HG03066 (cell line): ENCODE measurements around the gene CTNNBIP1.
"Not testable (repeated sequence)": the region's sequence is repeated elsewhere in the genome, so short reads cannot be mapped to it uniquely, and the experiment has no call there.

ENCODE experiments used
- ATAC-seq: cut with Tn5 transposase; IDR thresholded peaks from one replicate; pipeline ENCODE4 v1.9.1; 2021; ENCODE audit warnings: low read depth; ENCODE audit not compliant: unreplicated experiment

The CTNNBIP1 gene

GRCh38 chr1:9910076-9910422 lies at the start of gene CTNNBIP1:
CTNNBIP1 (minus strand) TSS chr1:9910269; CDS start chr1:9872064, 38,205 bp downstream.
- peak; percentile 57 for ATAC-seq

DNA sequence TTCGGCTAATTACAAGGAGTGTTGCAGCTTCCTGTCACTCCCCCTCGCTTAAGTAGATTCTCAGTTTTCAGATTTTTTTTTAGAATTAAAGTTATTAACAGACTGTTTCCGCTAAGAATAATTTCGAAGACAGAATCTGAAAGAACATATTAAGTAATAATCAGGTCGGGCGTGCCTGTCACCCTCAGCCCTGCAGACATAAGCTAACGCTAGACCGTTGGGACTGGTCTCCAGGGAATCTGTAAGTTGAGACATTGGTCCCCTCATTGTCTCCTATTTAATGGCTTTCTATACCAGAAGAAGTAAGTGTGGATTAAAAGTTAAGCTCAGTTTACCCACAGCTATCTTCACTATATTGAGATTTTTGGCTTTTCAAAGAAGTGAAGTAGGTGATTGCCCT lies 47.7 kb upstream of the CTNNBIP1 start:
- no peak for ATAC-seq

GRCh38 chr1:9946315-9946714 lies 36.2 kb upstream of the CTNNBIP1 start:
- ATAC-seq = no peak

DNA sequence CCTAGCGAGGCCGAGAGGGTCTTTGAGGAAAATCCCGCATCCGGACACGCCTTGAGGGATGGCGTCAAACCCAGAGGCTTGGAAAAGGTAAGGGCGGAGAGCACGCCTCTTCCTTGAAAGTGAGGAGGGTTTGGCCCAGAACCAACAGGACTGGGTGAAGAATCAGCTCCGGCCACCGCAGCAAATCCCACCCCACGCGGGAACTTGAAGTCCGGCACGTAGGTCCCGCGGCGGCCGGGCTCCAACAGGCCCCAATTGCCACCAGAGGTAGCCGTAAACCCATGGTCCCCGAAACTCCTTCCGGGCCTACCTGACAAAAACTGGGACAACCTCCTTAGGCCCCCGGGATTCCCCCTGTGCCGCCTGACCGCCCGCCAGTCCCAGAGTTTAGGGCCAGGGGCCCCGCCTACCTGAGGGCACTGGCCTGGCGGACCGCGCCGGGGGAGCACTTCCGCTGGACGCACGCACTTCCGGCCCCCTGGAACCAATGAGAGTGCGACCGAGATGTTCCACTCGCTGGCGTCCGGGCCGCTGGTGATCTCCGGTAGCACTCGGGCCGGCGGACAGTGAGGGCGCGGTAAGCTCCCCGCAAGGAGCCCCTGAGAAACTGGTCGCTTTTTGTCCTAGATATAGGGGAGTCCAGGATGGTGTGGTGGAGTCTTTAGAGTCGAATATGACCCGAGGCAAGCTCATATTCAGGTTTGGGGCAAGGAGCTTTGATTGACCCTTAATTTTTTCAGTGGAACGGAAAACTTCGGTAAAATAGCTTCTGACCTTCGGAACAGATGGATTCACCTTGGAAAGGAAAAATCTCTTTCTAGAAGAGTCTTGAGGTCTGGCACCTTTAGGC lies 33.1 kb upstream of the CTNNBIP1 start, which contains the start of the genes LZIC and NMNAT1:
Gene LZIC (minus strand): TSS at position 453 of the 850 bp plus-strand sequence. CDS start 6,772 bp downstream, outside the sequence.
Gene NMNAT1 (plus strand): TSS at position 537 of the 850 bp plus-strand sequence. CDS start 28,599 bp downstream, outside the sequence.
- peak; percentile 92 for ATAC-seq

GRCh38 chr1:9942399-9942938 lies 32.4 kb upstream of the CTNNBIP1 start:
- ATAC-seq = no peak

GRCh38 chr1:9929431-9930385 lies 19.6 kb upstream of the CTNNBIP1 start:
- ATAC-seq = no peak

DNA sequence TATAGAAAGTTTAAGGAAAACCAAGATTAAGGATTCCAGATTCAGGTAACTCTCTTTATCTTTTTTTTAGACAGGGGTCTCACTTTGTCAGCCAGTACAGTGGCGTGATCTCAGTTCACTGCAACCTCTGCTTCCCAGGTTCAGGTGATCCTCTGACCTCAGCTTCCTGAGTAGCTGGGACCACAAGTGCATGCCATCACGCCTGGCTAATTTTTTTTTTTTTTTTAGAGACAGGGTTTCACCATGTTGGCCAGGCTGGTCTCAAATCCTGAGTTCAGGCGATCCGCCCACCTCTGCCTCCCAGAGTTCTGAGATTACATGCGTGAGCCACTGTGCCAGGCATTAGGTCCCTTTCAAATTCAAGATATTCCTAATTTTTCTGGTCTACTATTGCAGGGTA lies 17.2 kb upstream of the CTNNBIP1 start:
- no peak for ATAC-seq

- ATAC-seq = no peak
Measured at GRCh38 chr1:9922342-9922741, 12.3 kb upstream of the CTNNBIP1 start.

- ATAC-seq = no peak
Measured at GRCh38 chr1:9920606-9921005, 10.5 kb upstream of the CTNNBIP1 start.

DNA sequence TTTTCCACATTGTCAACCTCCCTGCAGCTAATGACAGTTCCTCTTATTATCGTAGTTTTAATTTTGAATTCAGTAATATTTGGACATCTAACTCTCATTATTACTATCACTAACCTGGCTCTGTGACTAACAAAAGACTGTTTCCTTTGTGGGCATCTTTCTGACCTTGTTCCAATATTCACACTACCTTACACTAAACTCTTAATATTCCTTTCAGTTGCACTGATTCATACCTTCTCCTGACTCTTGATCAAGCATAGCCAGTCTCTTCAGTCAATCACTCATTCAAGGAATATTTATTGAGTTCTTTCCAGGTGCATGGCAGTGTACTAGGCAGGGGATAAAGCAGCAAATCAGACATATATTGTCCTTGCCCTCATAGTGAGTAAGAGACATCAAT lies 7.8 kb upstream of the CTNNBIP1 start:
- ATAC-seq = no peak

DNA sequence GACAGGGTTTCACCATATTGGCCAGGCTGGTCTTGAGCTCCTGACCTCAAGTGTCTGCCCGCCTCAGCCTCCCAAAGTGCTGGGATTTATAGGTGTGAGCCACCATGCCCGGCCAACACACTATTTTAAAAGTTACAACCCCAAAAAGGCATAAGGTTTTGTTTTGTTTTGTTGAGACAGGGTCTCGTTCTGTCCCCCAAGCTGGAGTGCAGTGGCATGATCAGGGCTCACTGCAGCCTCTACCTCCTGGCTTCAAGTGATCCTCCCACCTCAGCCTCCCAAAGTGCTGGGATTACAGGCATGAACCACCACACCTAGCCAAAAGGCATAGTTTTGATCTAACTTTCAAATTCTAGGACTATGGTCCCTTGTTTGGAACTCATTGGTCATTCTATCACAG lies 7.4 kb upstream of the CTNNBIP1 start:
- not testable (repeated sequence) for ATAC-seq

DNA sequence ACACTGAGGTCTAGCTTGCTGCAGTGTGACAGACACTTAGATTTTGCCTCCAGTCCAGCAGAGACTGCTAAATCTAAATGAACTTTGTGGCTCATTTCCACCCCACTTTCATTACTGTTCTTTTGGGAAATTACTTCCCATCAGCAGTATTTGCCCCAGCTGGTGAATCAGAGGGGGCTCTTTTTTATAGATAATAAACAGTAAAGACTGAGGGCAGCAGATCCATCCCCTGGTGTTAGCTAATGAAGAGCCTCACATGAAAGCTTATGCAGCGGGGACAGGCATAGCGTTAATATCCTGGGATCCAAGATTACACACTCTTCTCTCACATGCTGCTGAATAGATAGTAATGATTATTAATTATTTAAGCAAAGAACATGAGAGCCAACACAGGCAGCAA lies 6.4 kb upstream of the CTNNBIP1 start:
- ATAC-seq = no peak

- ATAC-seq = no peak
Measured at GRCh38 chr1:9914610-9914937, 4.5 kb upstream of the CTNNBIP1 start.

GRCh38 chr1:9912264-9912936 lies 2.3 kb upstream of the CTNNBIP1 start:
- no peak for ATAC-seq

GRCh38 chr1:9910423-9911178 lies 532 bp upstream of the CTNNBIP1 start:
- ATAC-seq = peak; percentile 92

GRCh38 chr1:9909234-9910046 lies 629 bp downstream of the CTNNBIP1 start:
- ATAC-seq = peak; percentile 1

- no peak for ATAC-seq
Measured at GRCh38 chr1:9908871-9909233, 1.2 kb downstream of the CTNNBIP1 start.

DNA sequence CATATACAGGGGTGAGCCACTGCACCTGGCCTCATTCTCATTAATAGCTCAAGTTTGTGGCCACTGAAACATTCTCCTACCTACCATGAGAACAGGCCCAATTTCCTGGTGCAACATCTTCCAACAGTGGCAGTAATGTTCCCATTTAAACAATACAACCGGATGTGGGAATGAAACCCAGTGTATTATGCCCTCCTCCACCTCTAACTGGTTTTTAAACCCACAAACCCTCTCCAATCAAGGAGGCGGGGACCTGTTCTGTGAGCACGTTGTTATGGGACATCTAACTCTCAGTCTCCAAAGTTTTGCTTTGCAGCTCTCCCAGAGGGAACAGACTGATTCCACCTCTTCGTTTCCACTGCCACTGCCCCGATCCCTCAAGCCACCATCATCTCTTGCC lies 2.6 kb downstream of the CTNNBIP1 start:
- ATAC-seq = no peak

DNA sequence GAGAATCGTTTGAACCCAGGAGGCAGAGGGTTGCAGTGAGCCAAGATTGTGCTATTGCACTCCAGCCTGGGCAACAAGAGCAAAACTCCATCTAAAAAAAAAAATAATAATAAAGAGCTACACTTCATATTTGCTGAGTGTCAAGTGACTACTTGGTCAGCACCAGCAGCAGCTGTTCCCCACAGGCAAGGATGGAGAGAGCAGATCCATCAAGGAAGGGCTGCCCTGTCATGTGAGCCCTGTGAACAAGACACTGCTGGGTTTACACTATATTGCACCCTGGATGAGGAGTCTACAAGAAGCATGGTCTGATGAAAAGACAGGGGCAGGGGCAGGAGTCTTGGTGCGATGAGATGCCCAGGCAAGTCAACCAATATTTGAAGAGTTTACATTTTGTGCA lies 3.6 kb downstream of the CTNNBIP1 start:
- no peak for ATAC-seq
